Ramos (cell line): ENCODE results near the gene CHST6.
"Not testable (repeated sequence)": the region's sequence is repeated elsewhere in the genome, so short reads cannot be mapped to it uniquely, and the experiment has no call there.

Source experiments
- in situ Hi-C: fragments of 300-500 bp; cut with MboI; formaldehyde crosslinking; loops from one replicate; pipeline ENCODE4 v1.14.3; 2022; ENCODE audit warnings: low sequenced_read_pairs; ENCODE audit not compliant: unreplicated experiment

CHST6 gene

GRCh38 chr16:75478480-75479345 is 16.5 kb downstream of the CHST6 start:
- in situ Hi-C loops: loop anchor here (5.0 kb wide), 1 partner anchor 39 kb away; no protein-coding TSS in a partner anchor

- in situ Hi-C loops: loop anchor here (5.0 kb wide), 1 partner anchor 39 kb away; no protein-coding TSS in a partner anchor
These were observed 17.4 kb downstream of the CHST6 start for GRCh38 chr16:75477680-75478473.

GRCh38 chr16:75476817-75477216 is 18.4 kb downstream of the CHST6 start:
- in situ Hi-C loops: loop anchor here (5.0 kb wide), 1 partner anchor 40 kb away; no protein-coding TSS in a partner anchor

- in situ Hi-C loops: loop anchor here (5.0 kb wide), 1 partner anchor 42 kb away; no protein-coding TSS in a partner anchor
These were observed 19.8 kb downstream of the CHST6 start for GRCh38 chr16:75475420-75475847.

- in situ Hi-C loops: no loop called here
These were observed 22.0 kb downstream of the CHST6 start for GRCh38 chr16:75472908-75473877.

- in situ Hi-C loops: no loop called here
These were observed 23.3 kb downstream of the CHST6 start for GRCh38 chr16:75471723-75472633.

GRCh38 chr16:75466760-75467159 is 28.5 kb downstream of the CHST6 start:
- in situ Hi-C loops: no loop called here

GRCh38 chr16:75464122-75464918 is 30.9 kb downstream of the CHST6 start, which contains the start of gene TMEM170A:
TSS of gene TMEM170A (minus strand) at chr16:75464689. CDS start at chr16:75464600, 89 bp downstream.
- in situ Hi-C loops: no loop called here

GRCh38 chr16:75463389-75464121 is 31.7 kb downstream of the CHST6 start:
- in situ Hi-C loops: not testable (repeated sequence)

GRCh38 chr16:75462806-75463205 is 32.4 kb downstream of the CHST6 start:
- in situ Hi-C loops: no loop called here

GRCh38 chr16:75461575-75461974 is 33.7 kb downstream of the CHST6 start:
- in situ Hi-C loops: no loop called here

- in situ Hi-C loops: no loop called here
These were observed 34.8 kb downstream of the CHST6 start for GRCh38 chr16:75460446-75460845.

- in situ Hi-C loops: no loop called here
These were observed 35.5 kb downstream of the CHST6 start for GRCh38 chr16:75459691-75460090.

- in situ Hi-C loops: no loop called here
These were observed 36.8 kb downstream of the CHST6 start for GRCh38 chr16:75458439-75458838.

- in situ Hi-C loops: no loop called here
These were observed 37.2 kb downstream of the CHST6 start for GRCh38 chr16:75458029-75458428.

- in situ Hi-C loops: no loop called here
These were observed 37.7 kb downstream of the CHST6 start for GRCh38 chr16:75457485-75458021.

GRCh38 chr16:75456971-75457370 is 38.3 kb downstream of the CHST6 start:
- in situ Hi-C loops: no loop called here
